Mucosa of rectum (tissue), 2 donors: ENCODE measurements around the gene SEMA4G.
A peak's percentile ranks its signal among the peaks of the same experiment; 100 is the strongest.

Experiments
- H3K27ac ChIP-seq, 2 donors: one replicate each; pipeline ENCODE4 v1.7.0; 2013; ENCODE audit warnings: inconsistent platforms in 2 of 2, low read depth in 2 of 2, low read length in 2 of 2
- H3K27me3 ChIP-seq, 2 donors: one replicate each; pipeline ENCODE4 v1.7.0; 2013; ENCODE audit warnings: low read length in 2 of 2; ENCODE audit not compliant: control insufficient read depth in 2 of 2, insufficient read depth in 2 of 2
- H3K36me3 ChIP-seq, 2 donors: one replicate each; pipeline ENCODE4 v1.7.0; 2013; ENCODE audit warnings: low read length in 2 of 2; ENCODE audit not compliant: control insufficient read depth in 2 of 2, insufficient read depth in 2 of 2
- H3K4me1 ChIP-seq, 2 donors: one replicate each; pipeline ENCODE4 v1.7.0; 2013; ENCODE audit warnings: low read length in 2 of 2, mild to moderate bottlenecking in 1 of 2; ENCODE audit not compliant: control insufficient read depth in 2 of 2, insufficient read depth in 2 of 2
- H3K4me3 ChIP-seq, 2 donors: one replicate each; pipeline ENCODE4 v1.7.0; 2013; ENCODE audit warnings: low read length in 2 of 2
- H3K9ac ChIP-seq, 2 donors: one replicate each; pipeline ENCODE4 v1.7.0; 2013; ENCODE audit warnings: low read length in 2 of 2, low read depth in 1 of 2, mild to moderate bottlenecking in 1 of 2
- H3K9me3 ChIP-seq, 2 donors: one replicate each; pipeline ENCODE4 v1.7.0; 2013; ENCODE audit warnings: low read length in 2 of 2; ENCODE audit not compliant: control insufficient read depth in 2 of 2
- donor health status: healthy.
- donor health status: Normal muscosa, but diverticular disease.

The SEMA4G gene

GRCh38 chr10:100969187-100970075 is at the start of gene SEMA4G:
SEMA4G (plus strand) TSS chr10:100969504; CDS start chr10:100972913, 3,409 bp downstream.
- no peaks in the 10 kb centered on the region for H3K9me3 ChIP-seq
- peak within 1 kb of the TSS; percentile 86 to 94 for H3K4me3 ChIP-seq
- no peaks in the 10 kb centered on the region for H3K27me3 ChIP-seq
- H3K36me3 ChIP-seq: peaks cover 18 to 29% of the 10 kb centered on the region in 2 donors
- H3K4me1 ChIP-seq: peaks cover 32 to 58% of the 10 kb centered on the region in 2 donors
- H3K9ac ChIP-seq: peak within 1 kb of the TSS; percentile 88 to 89
- peak within 1 kb of the TSS; percentile 94 to 95 for H3K27ac ChIP-seq

- no peak overlapping the region for H3K4me3 ChIP-seq
- H3K27ac ChIP-seq: no peak overlapping the region
- H3K4me1 ChIP-seq: no peaks in the 10 kb centered on the region
- H3K27me3 ChIP-seq: no peaks in the 10 kb centered on the region
- H3K9me3 ChIP-seq: no peaks in the 10 kb centered on the region
- peaks cover 37 to 62% of the 10 kb centered on the region in 2 donors for H3K36me3 ChIP-seq
- no peak overlapping the region for H3K9ac ChIP-seq
Observed at GRCh38 chr10:100923580-100923979, 45.7 kb upstream of the SEMA4G start.

GRCh38 chr10:100927266-100927665 is 42.0 kb upstream of the SEMA4G start:
- H3K9ac ChIP-seq: no peak overlapping the region
- peaks cover 47 to 70% of the 10 kb centered on the region in 2 donors for H3K36me3 ChIP-seq
- H3K4me1 ChIP-seq: no peaks in the 10 kb centered on the region
- no peak overlapping the region for H3K4me3 ChIP-seq
- no peaks in the 10 kb centered on the region for H3K9me3 ChIP-seq
- no peaks in the 10 kb centered on the region for H3K27me3 ChIP-seq
- no peak overlapping the region for H3K27ac ChIP-seq

- H3K27ac ChIP-seq: no peak overlapping the region
- H3K36me3 ChIP-seq: peaks cover 47 to 78% of the 10 kb centered on the region in 2 donors
- no peaks in the 10 kb centered on the region for H3K4me1 ChIP-seq
- no peak overlapping the region for H3K4me3 ChIP-seq
- no peaks in the 10 kb centered on the region for H3K9me3 ChIP-seq
- no peak overlapping the region for H3K9ac ChIP-seq
- no peaks in the 10 kb centered on the region for H3K27me3 ChIP-seq
Observed at GRCh38 chr10:100928039-100928438, 41.3 kb upstream of the SEMA4G start.

- Histone ChIP-seq H3K36me3 (peaks cover 30 to 68% of the 10 kb centered on the region in 2 donors), H3K27ac (no peak overlapping the region), H3K27me3 (no peaks in the 10 kb centered on the region), H3K4me1 (no peaks in the 10 kb centered on the region), H3K9me3 (no peaks in the 10 kb centered on the region), H3K4me3 (no peak overlapping the region), H3K9ac (no peak overlapping the region)
Observed at GRCh38 chr10:100930368-100930767, 38.9 kb upstream of the SEMA4G start.

GRCh38 chr10:100934084-100934659 is 35.1 kb upstream of the SEMA4G start:
- no peaks in the 10 kb centered on the region for H3K9me3 ChIP-seq
- no peak overlapping the region for H3K9ac ChIP-seq
- peaks cover 45 to 55% of the 10 kb centered on the region in 2 donors for H3K36me3 ChIP-seq
- H3K4me3 ChIP-seq: no peak overlapping the region
- no peak overlapping the region for H3K27ac ChIP-seq
- H3K27me3 ChIP-seq: no peaks in the 10 kb centered on the region
- H3K4me1 ChIP-seq: no peaks in the 10 kb centered on the region

- H3K36me3 ChIP-seq: peaks cover 47 to 51% of the 10 kb centered on the region in 2 donors
- H3K4me3 ChIP-seq: no peak overlapping the region
Observed at GRCh38 chr10:100939763-100940344, 29.4 kb upstream of the SEMA4G start.

GRCh38 chr10:100942229-100942628 is 27.1 kb upstream of the SEMA4G start:
- Histone ChIP-seq H3K9ac (no peak overlapping the region), H3K27me3 (no peaks in the 10 kb centered on the region), H3K27ac (no peak overlapping the region), H3K4me3 (no peak overlapping the region), H3K9me3 (no peaks in the 10 kb centered on the region), H3K4me1 (no peaks in the 10 kb centered on the region), H3K36me3 (peaks cover 62 to 64% of the 10 kb centered on the region in 2 donors)

More at GRCh38 chr10:100939763-100940344, 29.4 kb upstream of the SEMA4G start:
- Histone ChIP-seq H3K9me3 (no peaks in the 10 kb centered on the region), H3K27me3 (no peaks in the 10 kb centered on the region), H3K9ac (no peak overlapping the region), H3K27ac (no peak overlapping the region), H3K4me1 (no peaks in the 10 kb centered on the region)

GRCh38 chr10:100943508-100943907 is 25.8 kb upstream of the SEMA4G start:
- Histone ChIP-seq H3K27ac (no peak overlapping the region), H3K27me3 (no peaks in the 10 kb centered on the region), H3K9ac (no peak overlapping the region), H3K36me3 (peaks cover 62 to 63% of the 10 kb centered on the region in 2 donors), H3K9me3 (no peaks in the 10 kb centered on the region), H3K4me3 (no peak overlapping the region), H3K4me1 (no peaks in the 10 kb centered on the region)

GRCh38 chr10:100945754-100946153 is 23.6 kb upstream of the SEMA4G start:
- H3K4me1 ChIP-seq: no peaks in the 10 kb centered on the region
- H3K36me3 ChIP-seq: peaks cover 62 to 65% of the 10 kb centered on the region in 2 donors
- H3K9me3 ChIP-seq: no peaks in the 10 kb centered on the region
- no peak overlapping the region for H3K9ac ChIP-seq
- no peaks in the 10 kb centered on the region for H3K27me3 ChIP-seq
- H3K27ac ChIP-seq: no peak overlapping the region
- no peak overlapping the region for H3K4me3 ChIP-seq
